ENCODE measurements around the gene SRSF9.
"Not testable (repeated sequence)": the region's sequence is repeated elsewhere in the genome, so short reads cannot be mapped to it uniquely, and the experiment has no call there.

SRSF9 gene

GRCh38 chr12:120469450-120470149, at the start of gene SRSF9:
Gene SRSF9 (minus strand): TSS chr12:120469748. CDS start chr12:120469609, 139 bp downstream.
- peak; percentile 93 for DNase-seq (ENCODE audit: low read depth)

GRCh38 chr12:120519324-120519723, 49.8 kb upstream of the SRSF9 start:
- not testable (repeated sequence) for DNase-seq (ENCODE audit: low read depth)

- no peak for DNase-seq (ENCODE audit: low read depth)
Observed at GRCh38 chr12:120515496-120515895, 45.9 kb upstream of the SRSF9 start.

- no peak for DNase-seq (ENCODE audit: low read depth)
Observed at GRCh38 chr12:120514002-120514401, 44.5 kb upstream of the SRSF9 start.

- no peak for DNase-seq (ENCODE audit: low read depth)
Observed at GRCh38 chr12:120508537-120508936, 39.0 kb upstream of the SRSF9 start.

GRCh38 chr12:120504587-120504986, 35.0 kb upstream of the SRSF9 start:
- no peak for DNase-seq (ENCODE audit: low read depth)

- no peak for DNase-seq (ENCODE audit: low read depth)
Observed at GRCh38 chr12:120500581-120500980, 31.0 kb upstream of the SRSF9 start.

- DNase-seq (ENCODE audit: low read depth): no peak
Observed at GRCh38 chr12:120498870-120499515, 29.4 kb upstream of the SRSF9 start.

GRCh38 chr12:120497524-120498150, 28.1 kb upstream of the SRSF9 start:
- DNase-seq (ENCODE audit: low read depth): no peak

GRCh38 chr12:120496413-120497340, 27.1 kb upstream of the SRSF9 start:
- peak; percentile 32 for DNase-seq (ENCODE audit: low read depth)

GRCh38 chr12:120495731-120496412, 26.3 kb upstream of the SRSF9 start, which contains the start of gene DYNLL1:
Gene DYNLL1 (plus strand): TSS chr12:120496113. CDS start chr12:120496422, 309 bp downstream.
- peak; percentile 94 for DNase-seq (ENCODE audit: low read depth)

GRCh38 chr12:120495186-120495730, 25.7 kb upstream of the SRSF9 start:
- DNase-seq (ENCODE audit: low read depth): no peak

GRCh38 chr12:120490833-120491512, 21.4 kb upstream of the SRSF9 start:
- DNase-seq (ENCODE audit: low read depth): no peak

- DNase-seq (ENCODE audit: low read depth): no peak
Observed at GRCh38 chr12:120490325-120490724, 20.8 kb upstream of the SRSF9 start.

- DNase-seq (ENCODE audit: low read depth): no peak
Observed at GRCh38 chr12:120489018-120489417, 19.5 kb upstream of the SRSF9 start.

GRCh38 chr12:120488057-120488640, 18.6 kb upstream of the SRSF9 start:
- no peak for DNase-seq (ENCODE audit: low read depth)

GRCh38 chr12:120487552-120487951, 18.0 kb upstream of the SRSF9 start:
- DNase-seq (ENCODE audit: low read depth): not testable (repeated sequence)

- no peak for DNase-seq (ENCODE audit: low read depth)
Observed at GRCh38 chr12:120485961-120486881, 16.7 kb upstream of the SRSF9 start.

GRCh38 chr12:120483621-120484020, 14.1 kb upstream of the SRSF9 start:
- no peak for DNase-seq (ENCODE audit: low read depth)
